Measurements from ENCODE around the gene ANO8.

DNA sequence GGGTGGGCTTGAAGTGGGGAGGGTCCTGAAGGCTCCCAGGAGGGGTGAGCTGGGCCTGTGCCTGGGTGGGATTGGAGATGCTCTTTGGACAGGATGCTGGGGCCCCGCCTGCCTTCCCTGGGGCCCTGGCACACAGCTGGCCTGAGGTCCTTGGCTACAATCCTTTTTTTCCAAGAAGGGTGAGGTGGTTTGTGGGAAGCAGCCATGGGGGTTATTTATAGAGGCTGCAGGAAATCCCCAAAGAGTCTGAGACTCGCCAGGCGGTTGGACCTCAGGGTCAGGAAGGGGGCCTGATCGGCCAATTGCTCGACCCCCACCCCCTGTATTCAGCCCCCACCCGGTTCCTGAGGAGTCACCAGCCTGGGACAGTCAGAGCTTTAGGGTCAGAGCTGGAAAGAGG lies 12.7 kb upstream of the ANO8 start:
- TF ChIP-seq ZNF384 (IDR thresholded peaks at IDR 0.05) (no peak), L3MBTL2 (conservative IDR thresholded peaks at IDR 0.05) (no peak), FOXA1 (IDR thresholded peaks at IDR 0.05) (no peak), TARDBP (IDR thresholded peaks at IDR 0.05) (no peak)
